ENCODE measurements around the gene TMEM40.

DNA sequence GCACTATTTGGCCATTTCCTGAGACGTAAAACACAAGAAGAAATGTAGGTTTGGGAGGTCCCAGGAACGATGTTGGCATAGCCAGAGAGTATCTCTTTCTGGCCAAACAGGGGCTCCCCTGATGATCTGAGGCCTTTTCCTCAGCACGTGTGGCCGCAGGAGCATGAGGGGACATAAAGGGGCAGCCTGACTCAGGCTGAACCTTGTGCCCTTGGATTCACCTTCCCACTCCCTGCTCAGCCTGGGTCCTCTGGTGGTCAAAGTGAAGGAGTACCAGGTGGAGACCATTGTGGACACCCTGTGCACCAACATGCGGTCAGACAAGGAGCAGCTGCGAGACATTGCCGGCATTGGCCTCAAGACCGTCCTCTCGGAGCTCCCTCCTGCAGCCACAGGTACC lies 48.0 kb upstream of the TMEM40 start:
- TF ChIP-seq, protein P1, sequence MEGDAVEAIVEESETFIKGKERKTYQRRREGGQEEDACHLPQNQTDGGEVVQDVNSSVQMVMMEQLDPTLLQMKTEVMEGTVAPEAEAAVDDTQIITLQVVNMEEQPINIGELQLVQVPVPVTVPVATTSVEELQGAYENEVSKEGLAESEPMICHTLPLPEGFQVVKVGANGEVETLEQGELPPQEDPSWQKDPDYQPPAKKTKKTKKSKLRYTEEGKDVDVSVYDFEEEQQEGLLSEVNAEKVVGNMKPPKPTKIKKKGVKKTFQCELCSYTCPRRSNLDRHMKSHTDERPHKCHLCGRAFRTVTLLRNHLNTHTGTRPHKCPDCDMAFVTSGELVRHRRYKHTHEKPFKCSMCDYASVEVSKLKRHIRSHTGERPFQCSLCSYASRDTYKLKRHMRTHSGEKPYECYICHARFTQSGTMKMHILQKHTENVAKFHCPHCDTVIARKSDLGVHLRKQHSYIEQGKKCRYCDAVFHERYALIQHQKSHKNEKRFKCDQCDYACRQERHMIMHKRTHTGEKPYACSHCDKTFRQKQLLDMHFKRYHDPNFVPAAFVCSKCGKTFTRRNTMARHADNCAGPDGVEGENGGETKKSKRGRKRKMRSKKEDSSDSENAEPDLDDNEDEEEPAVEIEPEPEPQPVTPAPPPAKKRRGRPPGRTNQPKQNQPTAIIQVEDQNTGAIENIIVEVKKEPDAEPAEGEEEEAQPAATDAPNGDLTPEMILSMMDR (IDR thresholded peaks at IDR 0.05; ENCODE audit: borderline replicate concordance, extremely low read depth, low read length, poor library complexity, severe bottlenecking), result no peak
- no peak for TF ChIP-seq EZH2 (IDR thresholded peaks at IDR 0.05; ENCODE audit: borderline replicate concordance, low read depth, low read length, severe bottlenecking)
